Astrocyte (in vitro differentiated cells and primary cell): ENCODE data around the gene PDE11A. TPM values are rescaled to one million over a fixed set of nuclear protein-coding genes. Genes with fewer than 3 reads are reported as not detected.

ENCODE experiments used
- DNase-seq: peaks from one replicate; pipeline ENCODE4 v3.0.0-alpha.2; 2010; ENCODE audit warnings: low read depth
- FAIRE-seq: peaks from 2 replicates; lab custom pipeline; 2011; peaks lifted over from hg19 to GRCh38; lab: Jason Lieb, UNC
- H2AFZ ChIP-seq: 2 replicates; pipeline ENCODE4 v1.6.0; 2012; ENCODE audit warnings: low read depth, low read length, inconsistent platforms
- H3K27ac ChIP-seq: 2 replicates; pipeline ENCODE4 v1.5.1; 2011; ENCODE audit warnings: low read depth, low read length, inconsistent platforms
- H3K27me3 ChIP-seq: 2 replicates; pipeline ENCODE4 v1.6.0; 2011; ENCODE audit warnings: low read length, inconsistent platforms; ENCODE audit not compliant: insufficient read depth
- H3K36me3 ChIP-seq: 2 replicates; pipeline ENCODE4 v1.5.1; 2011; ENCODE audit warnings: low read length, inconsistent platforms; ENCODE audit not compliant: insufficient read depth
- H3K4me1 ChIP-seq: 2 replicates; pipeline ENCODE4 v1.5.1; 2011; ENCODE audit warnings: low read length, inconsistent platforms; ENCODE audit not compliant: insufficient read depth
- H3K4me2 ChIP-seq: 2 replicates; pipeline ENCODE4 v1.6.0; 2012; ENCODE audit warnings: low read length, inconsistent platforms
- H3K4me3 ChIP-seq: 2 replicates; pipeline ENCODE4 v1.5.1; 2011; ENCODE audit warnings: low read depth, mild to moderate bottlenecking, low read length, inconsistent platforms; ENCODE audit not compliant: insufficient read depth
- H3K79me2 ChIP-seq: 2 replicates; pipeline ENCODE4 v1.6.0; 2012; ENCODE audit warnings: mild to moderate bottlenecking, low read length, inconsistent platforms; ENCODE audit not compliant: insufficient read depth
- H3K9ac ChIP-seq: 2 replicates; pipeline ENCODE4 v1.6.0; 2012; ENCODE audit warnings: mild to moderate bottlenecking, low read length, inconsistent platforms
- H3K9me3 ChIP-seq: 2 replicates; pipeline ENCODE4 v1.5.1; 2012; ENCODE audit warnings: low read depth, mild to moderate bottlenecking, low read length, inconsistent platforms; ENCODE audit not compliant: insufficient read depth
- H4K20me1 ChIP-seq: 2 replicates; pipeline ENCODE4 v1.6.0; 2012; ENCODE audit warnings: low read length, inconsistent platforms; ENCODE audit not compliant: insufficient read depth
- H3K27ac Mint-ChIP-seq: one replicate; pipeline ENCODE4 v1.8.0; 2021; ENCODE audit warnings: mild to moderate bottlenecking, mixed read lengths; ENCODE audit not compliant: unreplicated experiment
- H3K27me3 Mint-ChIP-seq: one replicate; pipeline ENCODE4 v1.8.0; 2021; ENCODE audit warnings: low read depth, mixed read lengths; ENCODE audit not compliant: unreplicated experiment
- H3K36me3 Mint-ChIP-seq: one replicate; pipeline ENCODE4 v1.8.0; 2021; ENCODE audit warnings: low read depth, mixed read lengths; ENCODE audit not compliant: unreplicated experiment
- H3K4me1 Mint-ChIP-seq: one replicate; pipeline ENCODE4 v1.8.0; 2021; ENCODE audit warnings: low read depth, mixed read lengths; ENCODE audit not compliant: unreplicated experiment
- H3K4me3 Mint-ChIP-seq: one replicate; pipeline ENCODE4 v1.8.0; 2021; ENCODE audit warnings: mild to moderate bottlenecking, moderate library complexity, mixed read lengths; ENCODE audit not compliant: unreplicated experiment
- H3K9me3 Mint-ChIP-seq: one replicate; pipeline ENCODE4 v1.8.0; 2021; ENCODE audit warnings: mild to moderate bottlenecking, mixed read lengths; ENCODE audit not compliant: unreplicated experiment
- CTCF ChIP-seq: IDR thresholded peaks from 2 replicates; pipeline ENCODE4 v1.5.1; 2011; ENCODE audit warnings: low read depth, mild to moderate bottlenecking, inconsistent platforms, low read length, moderate library complexity; ENCODE audit not compliant: insufficient read depth
- EZH2 ChIP-seq: IDR thresholded peaks from 2 replicates; pipeline ENCODE4 v1.6.1; 2012; ENCODE audit warnings: mild to moderate bottlenecking, low read length, inconsistent platforms; ENCODE audit not compliant: insufficient read depth
- total RNA-seq: library from RNA; stranded (reverse); gene quantifications from 2 replicates; pipeline ENCODE4 v1.2.1, GENCODE V29; 2021

PDE11A gene
- total RNA-seq, 1 donor from 2014 or later = 0.45 TPM

GRCh38 chr2:177893880-177894279, 178.7 kb downstream of the PDE11A start:
- Mint-ChIP-seq H3K36me3 (no peaks in the 10 kb centered on the region), H3K4me3 (no peak overlapping the region), H3K27me3 (no peaks in the 10 kb centered on the region), H3K9me3 (no peaks in the 10 kb centered on the region), H3K27ac (no peak overlapping the region), H3K4me1 (peaks cover 5% of the 10 kb centered on the region)
- H3K9ac ChIP-seq = no peak overlapping the region
- H3K4me1 ChIP-seq = no peaks in the 10 kb centered on the region
- H3K9me3 ChIP-seq = no peaks in the 10 kb centered on the region
- no peaks in the 10 kb centered on the region for H3K27me3 ChIP-seq
- no peaks in the 10 kb centered on the region for H3K79me2 ChIP-seq
- H4K20me1 ChIP-seq = no peaks in the 10 kb centered on the region
- H3K36me3 ChIP-seq = no peaks in the 10 kb centered on the region
- no peak overlapping the region for H2AFZ ChIP-seq
- FAIRE-seq (no peak), DNase-seq (no peak)
- TF ChIP-seq CTCF (no peak), EZH2 (no peak)
- no peak overlapping the region for H3K27ac ChIP-seq
- no peak overlapping the region for H3K4me2 ChIP-seq
- H3K4me3 ChIP-seq = no peak overlapping the region

GRCh38 chr2:177891533-177891932, 181.0 kb downstream of the PDE11A start:
- Histone ChIP-seq H3K36me3 (no peaks in the 10 kb centered on the region), H3K79me2 (no peaks in the 10 kb centered on the region), H3K9ac (no peak overlapping the region), H4K20me1 (no peaks in the 10 kb centered on the region), H3K27ac (no peak overlapping the region), H3K4me1 (no peaks in the 10 kb centered on the region), H3K9me3 (no peaks in the 10 kb centered on the region), H3K4me3 (no peak overlapping the region), H2AFZ (no peak overlapping the region), H3K27me3 (no peaks in the 10 kb centered on the region), H3K4me2 (no peak overlapping the region)
- FAIRE-seq (no peak), DNase-seq (no peak)
- TF ChIP-seq CTCF (no peak), EZH2 (no peak)
- Mint-ChIP-seq H3K4me3 (no peak overlapping the region), H3K36me3 (no peaks in the 10 kb centered on the region), H3K9me3 (no peaks in the 10 kb centered on the region), H3K27me3 (no peaks in the 10 kb centered on the region), H3K4me1 (peaks cover 5% of the 10 kb centered on the region), H3K27ac (no peak overlapping the region)

GRCh38 chr2:177889818-177890460, 182.6 kb downstream of the PDE11A start:
- no peak for FAIRE-seq
- H3K4me2 ChIP-seq = no peak overlapping the region
- Mint-ChIP-seq H3K4me1 (peaks cover 5% of the 10 kb centered on the region), H3K9me3 (no peaks in the 10 kb centered on the region), H3K4me3 (no peak overlapping the region), H3K27me3 (no peaks in the 10 kb centered on the region), H3K36me3 (no peaks in the 10 kb centered on the region), H3K27ac (no peak overlapping the region)
- H3K79me2 ChIP-seq = no peaks in the 10 kb centered on the region
- no peaks in the 10 kb centered on the region for H3K9me3 ChIP-seq
- H3K4me3 ChIP-seq = no peak overlapping the region
- H2AFZ ChIP-seq = no peak overlapping the region
- H3K27me3 ChIP-seq = no peaks in the 10 kb centered on the region
- DNase-seq = no peak
- no peaks in the 10 kb centered on the region for H3K36me3 ChIP-seq
- H3K4me1 ChIP-seq = no peaks in the 10 kb centered on the region
- H3K9ac ChIP-seq = no peak overlapping the region
- no peak for TF ChIP-seq EZH2
- H3K27ac ChIP-seq = no peak overlapping the region
- H4K20me1 ChIP-seq = no peaks in the 10 kb centered on the region
